CD4-positive, alpha-beta T cell (primary cell): ENCODE data around the gene RHBDF1. TPM values are rescaled to one million over a fixed set of nuclear protein-coding genes. Genes with fewer than 3 reads are reported as not detected.

ENCODE experiments used
- ATAC-seq: fragments of 200-7000 bp; cut with Tn5 transposase; one replicate; pipeline ENCODE4 v1.10.0; 2022; ENCODE audit warnings: mild to moderate bottlenecking; ENCODE audit not compliant: poor library complexity
- CTCF ChIA-PET: fragments of 350-600 bp; sonication (Branson Sonifier 250); formaldehyde crosslinking; loops from one replicate; lab custom pipeline; 2021; ENCODE audit warnings: antibody characterized with exemption, inconsistent platforms; lab: Charles Lee
- POLR2A ChIA-PET: fragments of 350-600 bp; sonication (Branson Sonifier 250); formaldehyde crosslinking; loops from one replicate; lab custom pipeline; 2021; ENCODE audit warnings: antibody characterized with exemption, inconsistent platforms; lab: Charles Lee
- DNase-seq, 14 experiments: peaks; one replicate each; pipeline ENCODE4 v3.0.0-alpha.2; 2013 to 2020; ENCODE audit warnings: mixed read lengths in 2 of 14
- H3K27ac ChIP-seq, 2 donors: one replicate each; pipeline versions ENCODE4 v1.5.1 to v1.7.0; 2013; ENCODE audit warnings: low read length in 2 of 2, low read depth in 1 of 2, mild to moderate bottlenecking in 1 of 2
- H3K27me3 ChIP-seq, 2 experiments: 1 replicate in 1 of 2; 2 replicates in 1 of 2; pipeline versions ENCODE4 v1.6.1 to v1.7.0; 2013; ENCODE audit warnings: low read length in 2 of 2, control low read depth in 1 of 2, mild to moderate bottlenecking in 1 of 2, moderate library complexity in 1 of 2; ENCODE audit not compliant: insufficient read depth in 2 of 2, control insufficient read depth in 1 of 2
- H3K36me3 ChIP-seq: one replicate; pipeline ENCODE4 v1.6.1; 2013; ENCODE audit warnings: low read length, control low read depth; ENCODE audit not compliant: insufficient read depth
- H3K4me1 ChIP-seq: one replicate; pipeline ENCODE4 v1.6.1; 2013; ENCODE audit warnings: low read length, control low read depth; ENCODE audit not compliant: insufficient read depth
- H3K4me3 ChIP-seq: one replicate; pipeline ENCODE4 v1.5.1; 2013; ENCODE audit warnings: mild to moderate bottlenecking, low read length, moderate library complexity
- H3K9me3 ChIP-seq, 2 experiments: 1 replicate in 1 of 2; 2 replicates in 1 of 2; pipeline versions ENCODE4 v1.6.1 to v1.7.0; 2013; ENCODE audit warnings: low read length in 2 of 2, mild to moderate bottlenecking in 2 of 2, control low read depth in 1 of 2, moderate library complexity in 1 of 2; ENCODE audit not compliant: control insufficient read depth in 1 of 2, insufficient read depth in 1 of 2
- H3K27ac Mint-ChIP-seq: one replicate; pipeline ENCODE4 v1.8.0; 2020; ENCODE audit warnings: mixed read lengths
- H3K27me3 Mint-ChIP-seq: one replicate; pipeline ENCODE4 v1.8.0; 2021; ENCODE audit warnings: mixed read lengths
- H3K36me3 Mint-ChIP-seq: one replicate; pipeline ENCODE4 v1.8.0; 2021; ENCODE audit warnings: low read depth, mixed read lengths
- H3K4me1 Mint-ChIP-seq: one replicate; pipeline ENCODE4 v1.8.0; 2021; ENCODE audit warnings: low read depth, mixed read lengths
- H3K4me3 Mint-ChIP-seq: one replicate; pipeline ENCODE4 v1.8.0; 2020; ENCODE audit warnings: mild to moderate bottlenecking, mixed read lengths
- H3K9me3 Mint-ChIP-seq: one replicate; pipeline ENCODE4 v1.8.0; 2020; ENCODE audit warnings: mixed read lengths
- intact Hi-C, 2 experiments: fragments of 100-400 bp; cut with DNase I in 1 of 2; cut with micrococcal nuclease in 1 of 2; formaldehyde crosslinking; loops; one replicate each; pipeline versions ENCODE4 v1.15.1 to v1.9.0; 2023 to 2025; cut with DNase I, micrococcal nuclease
- total RNA-seq, 174 experiments: library from RNA in 2 of 174; stranded (reverse) in 2 of 174; gene quantifications; one replicate each; pipeline ENCODE4 v1.2.3 and lab custom pipeline; 2021 to 2026
- TF ChIP-seq, protein P1 (sequence below): fragments of 200-600 bp; IDR thresholded peaks from one replicate; pipeline ENCODE4 v1.8.0; 2022; ENCODE audit warnings: antibody characterized with exemption, mild to moderate bottlenecking

RHBDF1 gene
- total RNA-seq, 2 experiments from 2014 or later, result 0.33 to 0.34 TPM

GRCh38 chr16:75580-76501 lies 3.4 kb upstream of the RHBDF1 start:
- ATAC-seq (no peak), DNase-seq (peak in 4 of 14 experiments; percentile 13 to 54 (median 35))
- TF ChIP-seq, protein P1, sequence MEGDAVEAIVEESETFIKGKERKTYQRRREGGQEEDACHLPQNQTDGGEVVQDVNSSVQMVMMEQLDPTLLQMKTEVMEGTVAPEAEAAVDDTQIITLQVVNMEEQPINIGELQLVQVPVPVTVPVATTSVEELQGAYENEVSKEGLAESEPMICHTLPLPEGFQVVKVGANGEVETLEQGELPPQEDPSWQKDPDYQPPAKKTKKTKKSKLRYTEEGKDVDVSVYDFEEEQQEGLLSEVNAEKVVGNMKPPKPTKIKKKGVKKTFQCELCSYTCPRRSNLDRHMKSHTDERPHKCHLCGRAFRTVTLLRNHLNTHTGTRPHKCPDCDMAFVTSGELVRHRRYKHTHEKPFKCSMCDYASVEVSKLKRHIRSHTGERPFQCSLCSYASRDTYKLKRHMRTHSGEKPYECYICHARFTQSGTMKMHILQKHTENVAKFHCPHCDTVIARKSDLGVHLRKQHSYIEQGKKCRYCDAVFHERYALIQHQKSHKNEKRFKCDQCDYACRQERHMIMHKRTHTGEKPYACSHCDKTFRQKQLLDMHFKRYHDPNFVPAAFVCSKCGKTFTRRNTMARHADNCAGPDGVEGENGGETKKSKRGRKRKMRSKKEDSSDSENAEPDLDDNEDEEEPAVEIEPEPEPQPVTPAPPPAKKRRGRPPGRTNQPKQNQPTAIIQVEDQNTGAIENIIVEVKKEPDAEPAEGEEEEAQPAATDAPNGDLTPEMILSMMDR, result no peak
- Mint-ChIP-seq H3K4me3 (peak overlapping the region; percentile 86), H3K27me3 (peaks cover 31% of the 10 kb centered on the region), H3K4me1 (peaks cover 26% of the 10 kb centered on the region), H3K27ac (no peak overlapping the region), H3K9me3 (no peaks in the 10 kb centered on the region), H3K36me3 (no peaks in the 10 kb centered on the region)
- H3K27ac ChIP-seq, result no peak overlapping the region
- peaks cover 6% of the 10 kb centered on the region for H3K36me3 ChIP-seq
- H3K9me3 ChIP-seq, result peaks cover 0 to 12% of the 10 kb centered on the region in 2 experiments
- POLR2A ChIA-PET, result interaction anchor here (0.8 kb wide), 1 partner anchor 10 kb away, joined by 3 read pairs; no protein-coding TSS in a partner anchor
- no peak overlapping the region for H3K4me3 ChIP-seq
- peaks cover 18 to 28% of the 10 kb centered on the region in 2 experiments for H3K27me3 ChIP-seq
- intact Hi-C loops, result no loop called here
- CTCF ChIA-PET, result interaction anchor here (2.6 to 2.7 kb wide), 2 partner anchors 10 to 21 kb away, joined by 13 to 16 read pairs; no protein-coding TSS in a partner anchor
- H3K4me1 ChIP-seq, result peaks cover 38% of the 10 kb centered on the region

- H3K4me1 Mint-ChIP-seq, result peaks cover 26% of the 10 kb centered on the region
- ChIA-PET POLR2A (interaction anchor here (0.8 kb wide), 1 partner anchor 11 kb away, joined by 3 read pairs; no protein-coding TSS in a partner anchor), CTCF (interaction anchor here (2.7 kb wide), 1 partner anchor 9 kb away, joined by 16 read pairs; no protein-coding TSS in a partner anchor)
- H3K9me3 Mint-ChIP-seq, result no peaks in the 10 kb centered on the region
- H3K36me3 Mint-ChIP-seq, result no peaks in the 10 kb centered on the region
- TF ChIP-seq, protein P1, result no peak
- peaks cover 4% of the 10 kb centered on the region for H3K36me3 ChIP-seq
- peaks cover 19 to 37% of the 10 kb centered on the region in 2 experiments for H3K27me3 ChIP-seq
- DNase-seq, result no peak
- intact Hi-C loops, result no loop called here
- no peak overlapping the region for H3K27ac ChIP-seq
- H3K27ac Mint-ChIP-seq, result no peak overlapping the region
- no peak for ATAC-seq
- H3K9me3 ChIP-seq, result peaks cover 0 to 12% of the 10 kb centered on the region in 2 experiments
- peaks cover 38% of the 10 kb centered on the region for H3K4me1 ChIP-seq
- H3K4me3 Mint-ChIP-seq, result peak overlapping the region; percentile 20
- H3K27me3 Mint-ChIP-seq, result peaks cover 41% of the 10 kb centered on the region
- H3K4me3 ChIP-seq, result no peak overlapping the region
These were observed 2.4 kb upstream of the RHBDF1 start for GRCh38 chr16:74747-75334.

DNA sequence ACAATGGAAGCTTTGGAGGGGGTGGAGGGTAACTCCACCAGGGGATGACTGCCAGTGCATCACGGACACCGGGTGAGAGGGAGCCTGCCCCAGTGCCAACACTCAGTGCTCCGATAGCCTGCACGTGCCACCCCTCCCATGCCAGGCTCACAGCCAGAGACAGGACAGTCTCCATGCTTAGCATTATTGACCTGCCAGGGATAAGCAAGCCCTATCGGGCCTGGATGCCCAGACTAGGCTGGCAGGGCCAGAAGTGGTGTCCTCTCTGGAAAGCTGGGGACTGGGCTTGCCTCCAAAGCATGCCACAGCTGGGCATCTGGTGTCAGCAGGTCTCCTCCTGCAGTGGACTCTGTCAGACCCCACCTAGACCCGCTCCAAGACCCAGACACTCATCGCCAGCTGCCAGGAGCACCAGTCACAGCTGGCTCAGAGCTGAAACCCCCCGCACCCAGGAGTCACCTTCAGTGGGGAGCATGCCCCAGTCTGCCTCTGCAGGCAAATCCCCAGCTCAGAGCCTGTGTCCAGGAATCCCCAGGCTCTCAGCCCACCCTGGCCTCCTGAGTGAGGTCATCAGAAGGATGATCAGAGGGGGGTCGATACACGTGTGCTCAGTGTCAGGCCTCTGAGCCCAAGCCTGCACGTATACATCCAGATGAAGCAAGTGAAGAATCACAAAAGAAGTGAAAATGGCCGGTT lies 1.8 kb upstream of the RHBDF1 start:
- Mint-ChIP-seq H3K4me3 (no peak overlapping the region), H3K27ac (no peak overlapping the region), H3K9me3 (no peaks in the 10 kb centered on the region), H3K4me1 (peaks cover 26% of the 10 kb centered on the region), H3K27me3 (peaks cover 48% of the 10 kb centered on the region), H3K36me3 (no peaks in the 10 kb centered on the region)
- TF ChIP-seq, protein P1, result no peak
- intact Hi-C loops, result no loop called here
- ChIA-PET POLR2A (no interaction called here), CTCF (interaction anchor here (2.7 kb wide), 1 partner anchor 9 kb away, joined by 16 read pairs; no protein-coding TSS in a partner anchor)
- peaks cover 38% of the 10 kb centered on the region for H3K4me1 ChIP-seq
- H3K27ac ChIP-seq, result no peak overlapping the region
- H3K4me3 ChIP-seq, result no peak overlapping the region
- peaks cover 0 to 12% of the 10 kb centered on the region in 2 experiments for H3K9me3 ChIP-seq
- ATAC-seq, result no peak
- H3K36me3 ChIP-seq, result no peaks in the 10 kb centered on the region
- H3K27me3 ChIP-seq, result peaks cover 19 to 39% of the 10 kb centered on the region in 2 experiments
- DNase-seq, result no peak
